Measurements from ENCODE around the gene DIPK1A. TPM values are rescaled to one million over a fixed set of nuclear protein-coding genes. Genes with fewer than 3 reads are reported as not detected.
"Not testable (repeated sequence)": the region's sequence is repeated elsewhere in the genome, so short reads cannot be mapped to it uniquely, and the experiment has no call there.

Gene DIPK1A
- total RNA-seq, 1 experiment from 2014 or later: 23.6 TPM

DNA sequence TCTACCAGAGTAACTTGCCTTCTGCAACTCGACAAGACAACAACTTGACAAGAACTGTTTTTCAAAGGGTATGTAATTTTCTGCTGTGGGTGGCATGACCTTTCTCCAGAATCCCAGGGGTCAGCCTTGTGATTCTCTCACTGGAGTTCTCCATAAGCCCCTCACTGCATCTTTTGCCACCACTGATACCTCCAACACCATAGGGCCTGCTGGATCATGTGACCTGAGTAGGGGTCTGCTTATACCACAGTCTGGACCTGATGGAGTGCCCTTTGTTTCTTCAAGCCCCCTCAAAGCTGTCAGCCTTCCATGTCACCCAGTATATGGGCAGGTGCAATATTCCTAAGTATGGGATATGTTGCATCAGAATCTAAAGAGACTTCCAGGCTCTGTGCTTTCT is 31.6 kb upstream of the DIPK1A start:
- Histone ChIP-seq H3K4me1 (replicated peaks) (no peaks in the 10 kb centered on the region), H3K4me3 (no peak overlapping the region), H3K27me3 (replicated peaks) (no peaks in the 10 kb centered on the region), H3K9me3 (replicated peaks) (no peaks in the 10 kb centered on the region), H3K36me3 (no peaks in the 10 kb centered on the region), H3K27ac (no peak overlapping the region)
- no peak for DNase-seq (ENCODE audit: low read depth in 1 of 2, low spot score in 2 of 2)

DNA sequence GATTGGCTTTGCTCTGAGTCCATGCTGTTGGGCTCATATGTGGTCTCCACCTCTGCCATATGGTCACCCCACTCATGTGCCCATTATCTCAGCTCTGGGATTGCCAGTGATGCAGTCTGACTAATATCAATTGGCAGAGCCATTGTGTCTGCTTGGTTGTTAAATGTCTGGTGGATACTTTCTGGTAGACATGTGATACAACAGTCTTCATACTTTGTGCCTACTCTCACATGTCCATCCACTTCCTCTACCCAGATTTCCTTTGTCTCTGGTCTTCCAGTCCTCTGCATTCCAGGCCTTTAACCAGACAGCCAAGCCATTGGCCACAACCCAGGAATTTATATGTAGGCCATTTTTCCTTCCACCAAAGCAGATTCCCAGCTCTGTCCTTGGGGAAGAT is 30.8 kb upstream of the DIPK1A start:
- Histone ChIP-seq H3K9me3 (replicated peaks) (no peaks in the 10 kb centered on the region), H3K27me3 (replicated peaks) (no peaks in the 10 kb centered on the region), H3K36me3 (no peaks in the 10 kb centered on the region), H3K27ac (no peak overlapping the region), H3K4me1 (replicated peaks) (no peaks in the 10 kb centered on the region), H3K4me3 (no peak overlapping the region)
- DNase-seq (ENCODE audit: low read depth in 1 of 2, low spot score in 2 of 2): no peak

DNA sequence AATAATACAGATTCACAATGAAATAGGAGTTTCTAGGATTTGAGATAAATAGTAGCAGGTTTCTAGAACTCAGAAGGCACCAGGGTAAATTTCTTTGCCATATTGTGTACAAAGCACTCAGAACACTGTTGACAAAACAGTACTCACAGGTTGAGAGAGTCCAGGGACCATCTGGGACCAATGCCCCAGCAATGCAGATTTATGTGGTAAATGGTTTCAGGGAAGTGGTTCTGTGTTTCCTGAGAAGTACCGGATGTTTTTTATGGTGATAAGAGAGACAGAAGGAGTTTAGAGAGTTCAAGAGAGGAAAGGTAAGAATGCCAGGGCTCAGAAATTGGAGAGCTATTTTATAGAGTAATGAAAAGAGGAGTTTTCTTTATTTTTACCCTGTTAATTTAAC is 29.6 kb upstream of the DIPK1A start:
- H3K4me3 ChIP-seq: no peak overlapping the region

GRCh38 chr1:92989936-92990583 is 28.8 kb upstream of the DIPK1A start:
- no peak for DNase-seq (ENCODE audit: low read depth in 1 of 2, low spot score in 2 of 2)
- H3K27ac ChIP-seq: no peak overlapping the region
- H3K4me3 ChIP-seq: no peak overlapping the region

More for the DNA sequence above, 29.6 kb upstream of the DIPK1A start:
- H3K27ac ChIP-seq: no peak overlapping the region
- no peaks in the 10 kb centered on the region for H3K36me3 ChIP-seq
- no peak for DNase-seq (ENCODE audit: low read depth in 1 of 2, low spot score in 2 of 2)
- no peaks in the 10 kb centered on the region for H3K4me1 ChIP-seq (replicated peaks)
- no peaks in the 10 kb centered on the region for H3K9me3 ChIP-seq (replicated peaks)
- no peaks in the 10 kb centered on the region for H3K27me3 ChIP-seq (replicated peaks)

GRCh38 chr1:92989253-92989652 is 28.0 kb upstream of the DIPK1A start:
- Histone ChIP-seq H3K27ac (no peak overlapping the region), H3K9me3 (replicated peaks) (no peaks in the 10 kb centered on the region), H3K27me3 (replicated peaks) (peaks cover 8% of the 10 kb centered on the region), H3K4me3 (no peak overlapping the region), H3K4me1 (replicated peaks) (no peaks in the 10 kb centered on the region), H3K36me3 (no peaks in the 10 kb centered on the region)
- DNase-seq (ENCODE audit: low read depth in 1 of 2, low spot score in 2 of 2): no peak

More at GRCh38 chr1:92989936-92990583, 28.8 kb upstream of the DIPK1A start:
- no peaks in the 10 kb centered on the region for H3K36me3 ChIP-seq
- no peaks in the 10 kb centered on the region for H3K4me1 ChIP-seq (replicated peaks)
- no peaks in the 10 kb centered on the region for H3K9me3 ChIP-seq (replicated peaks)
- H3K27me3 ChIP-seq (replicated peaks): peaks cover 1% of the 10 kb centered on the region; the same call in 1 of the 2 replicates

GRCh38 chr1:92987462-92987861 is 26.2 kb upstream of the DIPK1A start:
- no peak overlapping the region for H3K27ac ChIP-seq
- no peaks in the 10 kb centered on the region for H3K36me3 ChIP-seq
- DNase-seq (ENCODE audit: low read depth in 1 of 2, low spot score in 2 of 2): no peak
- H3K4me1 ChIP-seq (replicated peaks): no peaks in the 10 kb centered on the region
- H3K4me3 ChIP-seq: no peak overlapping the region
- no peaks in the 10 kb centered on the region; the same call in 1 of the 2 replicates for H3K9me3 ChIP-seq (replicated peaks)
- peaks cover 8% of the 10 kb centered on the region for H3K27me3 ChIP-seq (replicated peaks)

GRCh38 chr1:92985101-92985500 is 23.8 kb upstream of the DIPK1A start:
- Histone ChIP-seq H3K36me3 (no peaks in the 10 kb centered on the region), H3K9me3 (replicated peaks) (no peaks in the 10 kb centered on the region; the same call in 1 of the 2 replicates), H3K27me3 (replicated peaks) (peaks cover 8% of the 10 kb centered on the region), H3K4me3 (no peak overlapping the region), H3K27ac (no peak overlapping the region), H3K4me1 (replicated peaks) (no peaks in the 10 kb centered on the region)
- no peak for DNase-seq (ENCODE audit: low read depth in 1 of 2, low spot score in 2 of 2)

DNA sequence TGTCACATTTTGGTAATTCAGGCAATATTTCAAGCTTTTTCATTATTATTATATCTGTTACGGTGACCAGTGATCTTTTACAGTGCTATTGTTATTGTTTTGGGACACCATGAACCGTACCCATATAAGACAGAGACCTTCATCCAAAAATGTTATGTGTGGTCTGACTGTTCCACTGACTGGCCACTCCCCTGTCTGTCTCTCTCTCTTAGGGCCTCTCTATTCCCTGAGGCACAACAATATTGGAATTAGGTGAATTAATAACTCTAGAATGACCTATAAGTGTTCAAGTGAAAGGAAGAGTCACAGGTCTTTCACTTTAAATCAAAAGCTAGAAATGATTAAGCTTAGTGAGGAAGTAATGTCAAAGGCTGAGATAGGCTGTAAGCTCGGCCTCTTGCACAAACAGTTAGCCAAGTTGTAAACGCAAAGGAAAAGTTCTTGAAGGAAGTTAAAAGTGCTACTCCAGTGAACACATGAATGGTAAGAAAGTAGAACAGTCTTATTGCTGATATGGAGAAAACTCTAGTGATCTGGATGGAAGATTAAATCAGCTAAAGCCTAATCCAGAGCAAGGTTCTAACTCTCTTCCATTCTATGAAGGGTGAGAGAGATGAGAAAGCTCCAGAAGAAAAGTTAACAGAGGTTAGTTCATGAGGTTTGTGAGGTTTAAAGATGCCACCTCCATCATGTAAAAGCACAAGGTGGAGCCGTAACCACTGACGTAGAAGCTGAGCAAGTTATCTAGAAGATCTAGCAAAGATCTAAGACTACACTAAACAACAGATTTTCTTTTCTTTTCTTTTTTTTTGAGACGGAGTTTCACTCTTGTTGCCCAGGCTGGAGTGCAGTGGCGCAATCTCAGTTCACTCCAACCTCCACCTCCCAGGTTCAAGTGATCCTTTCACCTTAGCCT is 19.7 kb upstream of the DIPK1A start:
- Histone ChIP-seq H3K4me3 (no peak overlapping the region), H3K4me1 (replicated peaks) (no peaks in the 10 kb centered on the region), H3K27me3 (replicated peaks) (peaks cover 8% of the 10 kb centered on the region), H3K27ac (no peak overlapping the region), H3K36me3 (no peaks in the 10 kb centered on the region), H3K9me3 (replicated peaks) (no peaks in the 10 kb centered on the region; the same call in 1 of the 2 replicates)
- no peak for DNase-seq (ENCODE audit: low read depth in 1 of 2, low spot score in 2 of 2)

DNA sequence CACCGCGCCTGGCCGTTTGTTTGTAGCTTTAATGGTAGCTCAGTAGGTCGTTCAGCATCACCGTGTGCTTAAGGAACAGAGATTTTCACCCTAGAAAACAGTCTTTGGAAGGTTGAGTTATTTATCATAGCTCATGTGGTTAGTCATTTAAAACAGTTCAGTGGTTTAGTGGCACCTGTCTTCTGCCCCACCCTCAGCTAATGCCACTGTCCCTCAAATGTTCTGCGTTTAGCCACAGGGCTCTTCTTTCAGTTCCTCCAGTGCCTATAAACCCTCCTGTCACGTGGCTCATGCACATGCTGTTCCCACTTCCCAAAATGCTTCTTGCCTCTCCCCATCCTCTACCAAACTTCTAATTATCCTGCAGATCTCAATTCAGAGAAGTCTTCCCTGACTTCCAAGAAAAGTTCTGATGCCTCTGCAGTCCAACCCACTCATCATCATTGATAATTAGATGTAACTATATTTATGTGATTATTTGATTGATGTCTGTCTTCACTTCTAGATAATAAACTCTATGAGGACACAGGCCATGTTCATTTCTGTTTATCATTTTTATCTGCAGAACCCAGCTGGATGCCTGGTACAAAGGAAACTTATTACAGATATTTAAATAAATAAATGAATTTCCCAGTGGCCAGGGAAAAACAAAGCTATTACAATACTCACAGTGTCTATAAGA is 14.4 kb upstream of the DIPK1A start:
- H3K27me3 ChIP-seq (replicated peaks): 0 out of 2 replicates have a peak, but pooled peaks cover 6% of the 10 kb centered on the region
- no peaks in the 10 kb centered on the region for H3K9me3 ChIP-seq (replicated peaks)
- H3K4me3 ChIP-seq: no peak overlapping the region
- DNase-seq (ENCODE audit: low read depth in 1 of 2, low spot score in 2 of 2): no peak
- H3K27ac ChIP-seq: no peak overlapping the region
- no peaks in the 10 kb centered on the region for H3K4me1 ChIP-seq (replicated peaks)
- no peaks in the 10 kb centered on the region for H3K36me3 ChIP-seq

- not testable (repeated sequence) for H3K4me1 ChIP-seq (replicated peaks); H3K4me3 ChIP-seq; H3K36me3 ChIP-seq; H3K9me3 ChIP-seq (replicated peaks); DNase-seq (ENCODE audit: low read depth in 1 of 2, low spot score in 2 of 2); H3K27ac ChIP-seq
- H3K27me3 ChIP-seq (replicated peaks): peaks cover 14% of the 10 kb centered on the region; the same call in 1 of the 2 replicates
Observed at GRCh38 chr1:92974112-92974511, 12.8 kb upstream of the DIPK1A start.

- no peaks in the 10 kb centered on the region for H3K36me3 ChIP-seq
- H3K27me3 ChIP-seq (replicated peaks): peaks cover 14% of the 10 kb centered on the region; the same call in 1 of the 2 replicates
- no peaks in the 10 kb centered on the region for H3K9me3 ChIP-seq (replicated peaks)
- DNase-seq (ENCODE audit: low read depth in 1 of 2, low spot score in 2 of 2): no peak
- H3K4me3 ChIP-seq: no peak overlapping the region
- H3K4me1 ChIP-seq (replicated peaks): peaks cover 2% of the 10 kb centered on the region
- no peak overlapping the region for H3K27ac ChIP-seq
Observed at GRCh38 chr1:92973203-92973897, 12.1 kb upstream of the DIPK1A start.

- no peak for DNase-seq (ENCODE audit: low read depth in 1 of 2, low spot score in 2 of 2)
Observed at GRCh38 chr1:92972409-92973129, 11.3 kb upstream of the DIPK1A start.

DNA sequence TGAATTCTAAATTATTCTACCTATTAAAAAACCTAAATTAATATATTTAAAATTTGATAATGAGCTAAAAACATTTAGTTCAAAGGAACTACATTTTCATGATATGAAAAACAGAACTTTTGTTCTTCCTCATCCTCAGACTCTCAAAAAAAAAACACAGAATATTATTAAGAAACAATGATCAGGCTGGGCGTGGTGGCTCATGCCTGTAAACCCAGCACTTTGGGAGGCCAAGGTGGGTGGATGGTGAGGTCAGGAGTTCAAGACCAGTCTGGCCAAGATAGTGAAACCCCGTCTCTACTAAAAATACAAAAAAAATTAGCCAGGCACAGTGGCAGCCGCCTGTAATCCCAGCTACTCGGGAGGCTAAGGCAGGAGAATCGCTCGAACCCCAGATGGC is 10.7 kb upstream of the DIPK1A start:
- not testable (repeated sequence) for DNase-seq (ENCODE audit: low read depth in 1 of 2, low spot score in 2 of 2); H3K27ac ChIP-seq; H3K4me1 ChIP-seq (replicated peaks); H3K36me3 ChIP-seq; H3K9me3 ChIP-seq (replicated peaks); H3K4me3 ChIP-seq
- peaks cover 14% of the 10 kb centered on the region; the same call in 1 of the 2 replicates for H3K27me3 ChIP-seq (replicated peaks)

More at GRCh38 chr1:92972409-92973129, 11.3 kb upstream of the DIPK1A start:
- peaks cover 9% of the 10 kb centered on the region for H3K4me1 ChIP-seq (replicated peaks)
- peaks cover 14% of the 10 kb centered on the region; the same call in 1 of the 2 replicates for H3K27me3 ChIP-seq (replicated peaks)
- no peak overlapping the region for H3K4me3 ChIP-seq
- no peaks in the 10 kb centered on the region for H3K36me3 ChIP-seq
- H3K27ac ChIP-seq: no peak overlapping the region
- no peaks in the 10 kb centered on the region for H3K9me3 ChIP-seq (replicated peaks)
